Measurements from ENCODE around the gene KRT28. TPM values are rescaled to one million over a fixed set of nuclear protein-coding genes. Genes with fewer than 3 reads are reported as not detected.
A peak's percentile ranks its signal among the peaks of the same experiment; 100 is the strongest.
"Not testable (repeated sequence)": the region's sequence is repeated elsewhere in the genome, so short reads cannot be mapped to it uniquely, and the experiment has no call there.

The KRT28 gene
- total RNA-seq, 1 experiment from 2014 or later = not detected

DNA sequence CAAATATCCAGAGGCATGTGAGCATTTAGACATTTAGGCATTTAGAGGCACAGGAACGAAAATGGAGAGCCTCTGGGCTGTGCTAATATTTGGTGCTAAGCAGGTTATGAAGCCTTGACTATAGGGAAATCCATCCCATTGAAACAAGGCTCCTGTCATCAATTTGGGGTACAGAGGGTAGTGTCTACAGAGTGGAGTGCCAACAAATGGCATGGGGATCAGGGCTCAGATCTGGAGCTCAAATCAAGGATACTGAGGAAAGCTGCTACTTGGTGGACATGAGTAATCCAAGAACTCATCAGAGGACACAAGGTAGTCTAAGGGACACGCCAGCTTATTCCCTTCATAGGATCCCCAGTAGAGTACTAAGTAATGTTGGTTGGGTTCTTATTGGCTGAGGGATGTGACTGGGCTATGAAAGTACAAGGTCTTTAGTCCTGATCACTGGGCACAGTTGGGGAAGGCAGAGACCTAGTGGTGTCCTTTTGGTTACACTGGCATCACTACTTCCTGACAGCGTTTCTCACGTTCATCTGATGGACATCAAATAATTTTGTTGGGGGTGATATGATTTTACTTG, 17.4 kb upstream of the KRT28 start:
- POLR2A ChIA-PET (ENCODE audit: unreplicated experiment) = no interaction called here

DNA sequence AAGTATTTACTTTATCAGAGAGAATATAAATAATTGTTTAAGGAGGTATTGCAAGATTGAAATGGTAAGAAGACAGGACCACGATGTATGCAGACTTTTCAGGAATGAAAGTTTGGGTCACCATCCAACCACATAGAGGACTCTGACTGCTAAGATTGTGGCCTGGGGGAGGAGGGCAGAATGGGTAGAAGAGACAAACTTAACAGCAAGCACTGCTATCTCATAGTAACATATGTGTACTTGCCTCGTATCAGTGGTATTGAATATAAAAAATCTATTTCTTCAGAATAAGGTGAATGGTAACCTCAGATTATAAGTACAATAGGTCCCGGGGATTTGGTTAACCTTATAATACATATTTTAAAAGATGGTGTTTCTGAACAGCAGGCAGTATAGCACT, 16.8 kb upstream of the KRT28 start:
- Histone ChIP-seq H3K79me2 (ENCODE audit: low read depth) (peaks cover 42% of the 10 kb centered on the region), H3K9me3 (ENCODE audit: insufficient read depth, low read depth) (no peaks in the 10 kb centered on the region), H3K36me3 (ENCODE audit: low read depth) (peaks cover 8% of the 10 kb centered on the region; the same call in 1 of the 2 replicates), H3K4me3 (no peak overlapping the region), H3K4me2 (no peak overlapping the region), H3F3A (ENCODE audit: insufficient read depth, low read depth) (peaks cover 59% of the 10 kb centered on the region), H2AFZ (no peak overlapping the region), H3K4me1 (replicated peaks; ENCODE audit: insufficient read depth) (peaks cover 26% of the 10 kb centered on the region), H3K27me3 (ENCODE audit: insufficient read depth, low read depth) (no peaks in the 10 kb centered on the region), H3K9me2 (ENCODE audit: insufficient read depth) (no peaks in the 10 kb centered on the region), H4K20me1 (ENCODE audit: insufficient read depth) (no peaks in the 10 kb centered on the region), H3K27ac (no peak overlapping the region)
- ChIA-PET CTCF (no interaction called here), POLR2A (ENCODE audit: unreplicated experiment) (no interaction called here)
- DNase-seq = no peak
- intact Hi-C loops (cut with micrococcal nuclease; ENCODE audit: unreplicated experiment) = no loop called here
- TF ChIP-seq, protein P1, sequence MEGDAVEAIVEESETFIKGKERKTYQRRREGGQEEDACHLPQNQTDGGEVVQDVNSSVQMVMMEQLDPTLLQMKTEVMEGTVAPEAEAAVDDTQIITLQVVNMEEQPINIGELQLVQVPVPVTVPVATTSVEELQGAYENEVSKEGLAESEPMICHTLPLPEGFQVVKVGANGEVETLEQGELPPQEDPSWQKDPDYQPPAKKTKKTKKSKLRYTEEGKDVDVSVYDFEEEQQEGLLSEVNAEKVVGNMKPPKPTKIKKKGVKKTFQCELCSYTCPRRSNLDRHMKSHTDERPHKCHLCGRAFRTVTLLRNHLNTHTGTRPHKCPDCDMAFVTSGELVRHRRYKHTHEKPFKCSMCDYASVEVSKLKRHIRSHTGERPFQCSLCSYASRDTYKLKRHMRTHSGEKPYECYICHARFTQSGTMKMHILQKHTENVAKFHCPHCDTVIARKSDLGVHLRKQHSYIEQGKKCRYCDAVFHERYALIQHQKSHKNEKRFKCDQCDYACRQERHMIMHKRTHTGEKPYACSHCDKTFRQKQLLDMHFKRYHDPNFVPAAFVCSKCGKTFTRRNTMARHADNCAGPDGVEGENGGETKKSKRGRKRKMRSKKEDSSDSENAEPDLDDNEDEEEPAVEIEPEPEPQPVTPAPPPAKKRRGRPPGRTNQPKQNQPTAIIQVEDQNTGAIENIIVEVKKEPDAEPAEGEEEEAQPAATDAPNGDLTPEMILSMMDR (conservative IDR thresholded peaks at IDR 0.05) = no peak
- no peak for TF ChIP-seq EZH2 (IDR thresholded peaks at IDR 0.05; ENCODE audit: low read depth)
- no TSS peak for BruUV-seq (replicated peaks)

More for the DNA sequence above, 17.4 kb upstream of the KRT28 start:
- Histone ChIP-seq H3K4me1 (replicated peaks; ENCODE audit: insufficient read depth) (peaks cover 25% of the 10 kb centered on the region), H3F3A (ENCODE audit: insufficient read depth, low read depth) (peaks cover 59% of the 10 kb centered on the region), H3K27ac (no peak overlapping the region), H3K36me3 (ENCODE audit: low read depth) (peaks cover 8% of the 10 kb centered on the region; the same call in 1 of the 2 replicates), H3K79me2 (ENCODE audit: low read depth) (peaks cover 43% of the 10 kb centered on the region), H3K27me3 (ENCODE audit: insufficient read depth, low read depth) (no peaks in the 10 kb centered on the region), H2AFZ (no peak overlapping the region), H3K9me2 (ENCODE audit: insufficient read depth) (no peaks in the 10 kb centered on the region), H3K4me2 (peak overlapping the region; percentile 80), H4K20me1 (ENCODE audit: insufficient read depth) (no peaks in the 10 kb centered on the region), H3K9me3 (ENCODE audit: insufficient read depth, low read depth) (no peaks in the 10 kb centered on the region), H3K4me3 (peak overlapping the region; percentile 83; the same call in 1 of the 2 replicates)
- CTCF ChIA-PET = no interaction called here
- no peak for DNase-seq
- BruUV-seq (replicated peaks) = no TSS peak
- intact Hi-C loops (cut with micrococcal nuclease; ENCODE audit: unreplicated experiment) = no loop called here
- TF ChIP-seq, protein P1 (conservative IDR thresholded peaks at IDR 0.05) = no peak
- TF ChIP-seq EZH2 (IDR thresholded peaks at IDR 0.05; ENCODE audit: low read depth) = no peak

DNA sequence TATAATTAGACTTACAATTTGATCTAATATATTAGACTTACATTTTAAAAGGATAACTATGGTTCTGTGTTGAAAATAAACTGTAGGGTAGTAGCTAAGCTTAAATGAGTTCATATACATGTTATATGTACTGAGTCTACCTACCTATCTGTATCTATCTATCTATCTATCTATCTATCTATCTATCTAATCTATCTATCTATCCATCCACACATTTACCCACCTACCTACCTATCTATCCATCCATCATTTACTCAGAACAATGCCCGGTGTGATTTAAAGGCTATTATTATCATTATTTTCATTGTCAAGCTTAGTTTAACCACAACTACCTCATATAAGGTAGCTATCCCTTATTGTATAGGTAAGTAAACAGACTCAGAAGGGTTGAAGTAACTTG, 15.6 kb upstream of the KRT28 start:
- no peak overlapping the region for H3K4me3 ChIP-seq
- H3K9me3 ChIP-seq (ENCODE audit: insufficient read depth, low read depth) = no peaks in the 10 kb centered on the region
- no peaks in the 10 kb centered on the region for H3K27me3 ChIP-seq (ENCODE audit: insufficient read depth, low read depth)
- no peaks in the 10 kb centered on the region for H4K20me1 ChIP-seq (ENCODE audit: insufficient read depth)
- H3K4me2 ChIP-seq = no peak overlapping the region
- H3K4me1 ChIP-seq (replicated peaks; ENCODE audit: insufficient read depth) = peaks cover 32% of the 10 kb centered on the region
- no peak for DNase-seq
- peaks cover 30% of the 10 kb centered on the region for H3K79me2 ChIP-seq (ENCODE audit: low read depth)
- CTCF ChIA-PET = interaction anchor here (0.6 kb wide), 1 partner anchor 865 kb away, joined by 3 read pairs; no protein-coding TSS in a partner anchor
- POLR2A ChIA-PET (ENCODE audit: unreplicated experiment) = no interaction called here
- BruUV-seq (replicated peaks) = no TSS peak
- peaks cover 8% of the 10 kb centered on the region; the same call in 1 of the 2 replicates for H3K36me3 ChIP-seq (ENCODE audit: low read depth)
- no peak overlapping the region for H2AFZ ChIP-seq
- no peak for TF ChIP-seq EZH2 (IDR thresholded peaks at IDR 0.05; ENCODE audit: low read depth)
- TF ChIP-seq, protein P1 (conservative IDR thresholded peaks at IDR 0.05) = no peak
- H3K9me2 ChIP-seq (ENCODE audit: insufficient read depth) = no peaks in the 10 kb centered on the region
- no peak overlapping the region for H3K27ac ChIP-seq
- intact Hi-C loops (cut with micrococcal nuclease; ENCODE audit: unreplicated experiment) = no loop called here
- peaks cover 54% of the 10 kb centered on the region for H3F3A ChIP-seq (ENCODE audit: insufficient read depth, low read depth)

DNA sequence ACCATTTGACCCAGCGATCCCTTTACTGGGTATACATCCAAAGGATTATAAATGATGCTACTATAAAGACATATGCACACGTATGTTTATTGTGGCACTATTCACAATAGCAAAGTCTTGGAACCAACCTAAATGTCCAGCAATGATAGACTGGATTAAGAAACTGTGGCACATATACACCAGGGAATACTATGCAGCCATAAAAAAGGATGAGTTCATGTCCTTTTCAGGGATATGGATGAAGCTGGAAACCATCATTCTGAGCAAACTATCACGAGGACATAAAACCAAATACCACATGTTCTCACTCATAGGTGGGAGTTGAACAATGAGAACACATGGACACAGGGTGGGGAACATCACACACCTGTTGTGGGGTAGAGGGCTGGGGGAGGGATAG, 14.9 kb upstream of the KRT28 start:
- Histone ChIP-seq H3K4me1 (replicated peaks; ENCODE audit: insufficient read depth) (peaks cover 32% of the 10 kb centered on the region), H3K79me2 (ENCODE audit: low read depth) (peaks cover 23% of the 10 kb centered on the region), H3F3A (ENCODE audit: insufficient read depth, low read depth) (peaks cover 57% of the 10 kb centered on the region)
- CTCF ChIA-PET; H3K9me2 ChIP-seq (ENCODE audit: insufficient read depth); H3K4me2 ChIP-seq; H3K36me3 ChIP-seq (ENCODE audit: low read depth); H2AFZ ChIP-seq; DNase-seq; intact Hi-C loops (cut with micrococcal nuclease; ENCODE audit: unreplicated experiment); H3K27ac ChIP-seq; POLR2A ChIA-PET (ENCODE audit: unreplicated experiment); BruUV-seq (replicated peaks); H3K9me3 ChIP-seq (ENCODE audit: insufficient read depth, low read depth); H4K20me1 ChIP-seq (ENCODE audit: insufficient read depth); H3K27me3 ChIP-seq (ENCODE audit: insufficient read depth, low read depth); H3K4me3 ChIP-seq: not testable (repeated sequence)

All from PC-9 (cell line).